ENCODE data around the gene MALAT1.

The MALAT1 gene

GRCh38 chr11:65479184-65480145 is 19.4 kb upstream of the MALAT1 start:
- no peak for DNase-seq (ENCODE audit: low read depth, low spot score)

GRCh38 chr11:65482306-65482850 is 16.5 kb upstream of the MALAT1 start:
- no peak for DNase-seq (ENCODE audit: low read depth, low spot score)

GRCh38 chr11:65485920-65486219 is 13.0 kb upstream of the MALAT1 start:
- no peak for DNase-seq (ENCODE audit: low read depth, low spot score)

GRCh38 chr11:65486570-65487466 is 12.0 kb upstream of the MALAT1 start:
- no peak for DNase-seq (ENCODE audit: low read depth, low spot score)

GRCh38 chr11:65487467-65488272 is 11.2 kb upstream of the MALAT1 start:
- peak; percentile 99 for DNase-seq (ENCODE audit: low read depth, low spot score)

- DNase-seq (ENCODE audit: low read depth, low spot score): no peak
Measured at GRCh38 chr11:65488273-65489034, 10.4 kb upstream of the MALAT1 start.

GRCh38 chr11:65489035-65489705 is 9.7 kb upstream of the MALAT1 start:
- no peak for DNase-seq (ENCODE audit: low read depth, low spot score)

GRCh38 chr11:65489706-65490320 is 9.0 kb upstream of the MALAT1 start:
- DNase-seq (ENCODE audit: low read depth, low spot score): no peak

- no peak for DNase-seq (ENCODE audit: low read depth, low spot score)
Measured at GRCh38 chr11:65491163-65491465, 7.7 kb upstream of the MALAT1 start.

- no peak for DNase-seq (ENCODE audit: low read depth, low spot score)
Measured at GRCh38 chr11:65491614-65492386, 7.0 kb upstream of the MALAT1 start.

- DNase-seq (ENCODE audit: low read depth, low spot score): no peak
Measured at GRCh38 chr11:65492387-65492636, 6.5 kb upstream of the MALAT1 start.

- DNase-seq (ENCODE audit: low read depth, low spot score): peak; percentile 91
Measured at GRCh38 chr11:65492637-65493366, 6.0 kb upstream of the MALAT1 start.

GRCh38 chr11:65493367-65494176 is 5.3 kb upstream of the MALAT1 start:
- DNase-seq (ENCODE audit: low read depth, low spot score): no peak

- DNase-seq (ENCODE audit: low read depth, low spot score): no peak
Measured at GRCh38 chr11:65496304-65497140, 2.3 kb upstream of the MALAT1 start.

- peak; percentile 95 for DNase-seq (ENCODE audit: low read depth, low spot score)
Measured at GRCh38 chr11:65497141-65498041, 1.5 kb upstream of the MALAT1 start.

Measured in smooth muscle cell of the brain vasculature (primary cell).